Mesodermal cell (in vitro differentiated cells): ENCODE results near the gene MAG.

Source experiments
- H3K27ac ChIP-seq: 2 replicates; pipeline ENCODE4 v1.7.0; 2013; ENCODE audit warnings: mild to moderate bottlenecking, low read depth, low read length, moderate library complexity; ENCODE audit not compliant: severe bottlenecking
- H3K36me3 ChIP-seq: 2 replicates; pipeline ENCODE4 v1.7.1; 2013; ENCODE audit warnings: mild to moderate bottlenecking, low read length, moderate library complexity; ENCODE audit not compliant: control insufficient read depth, insufficient read depth
- H3K4me1 ChIP-seq: one replicate; pipeline ENCODE4 v1.7.1; 2013; ENCODE audit warnings: mild to moderate bottlenecking, low read length; ENCODE audit not compliant: insufficient read depth, control insufficient read depth, poor library complexity, severe bottlenecking
- H3K4me3 ChIP-seq: 2 replicates; pipeline ENCODE4 v1.7.0; 2013; ENCODE audit warnings: low read length, control low read depth, mild to moderate bottlenecking; ENCODE audit not compliant: insufficient read depth, poor library complexity, severe bottlenecking; ENCODE audit errors: extremely low read depth
- H3K9me3 ChIP-seq: 2 replicates; pipeline ENCODE4 v1.7.1; 2013; ENCODE audit warnings: mild to moderate bottlenecking, low read length, moderate library complexity; ENCODE audit not compliant: control insufficient read depth
- WGBS, 2 experiments: methylation state at CpG; one replicate each; pipeline ENCODE4 v1.1.5; 2013; ENCODE audit warnings: missing lambda C conversion rate in 2 of 2; ENCODE audit not compliant: insufficient coverage in 2 of 2; 5-methylcytosine and 5-hydroxymethylcytosine counted together

The MAG gene

DNA sequence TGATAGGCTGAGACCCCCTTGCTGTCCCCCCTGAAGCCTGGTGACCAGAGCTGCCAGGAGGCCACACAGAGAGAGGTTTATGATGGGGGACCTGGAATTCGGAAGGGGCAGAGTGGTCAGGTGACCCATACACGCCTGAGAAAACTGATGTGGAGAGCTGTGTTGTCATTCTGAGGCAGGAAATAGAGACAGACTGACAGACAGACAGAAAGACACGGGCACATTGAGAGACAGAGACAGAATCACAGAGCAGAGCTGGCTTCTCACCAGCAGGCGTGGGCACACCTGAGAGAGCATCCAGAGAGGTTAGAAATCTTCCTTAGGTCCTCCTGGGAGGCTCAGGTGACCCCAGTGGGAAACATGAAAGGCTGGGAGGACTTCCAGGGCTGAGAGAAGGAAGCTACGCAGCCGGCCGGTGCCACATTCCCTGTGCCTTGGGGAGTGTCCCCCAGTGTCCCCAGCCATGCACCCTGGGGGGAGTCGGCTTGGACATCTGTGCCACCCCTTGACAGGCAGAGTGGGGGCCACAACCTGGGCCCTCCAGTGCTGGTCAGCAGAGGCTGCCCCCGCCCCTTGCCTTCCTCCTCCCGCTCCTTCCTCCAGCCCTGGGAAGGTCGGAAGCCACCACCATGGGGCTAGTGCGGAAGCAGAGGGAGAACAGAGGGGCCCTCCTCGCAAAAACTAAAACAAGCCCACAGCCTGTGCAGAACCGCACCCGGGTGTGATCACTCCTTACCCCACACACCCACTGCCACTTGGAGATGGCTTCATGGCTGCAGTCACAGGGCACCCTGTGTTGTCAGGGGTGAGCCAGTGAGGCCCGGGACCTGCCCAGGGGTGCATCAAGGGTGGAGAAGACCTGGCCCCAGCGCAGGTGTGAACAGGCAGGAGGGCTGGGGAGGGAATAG lies 57.9 kb downstream of the MAG start:
- H3K27ac ChIP-seq: no peak overlapping the region
- H3K36me3 ChIP-seq: no peaks in the 10 kb centered on the region
- H3K4me1 ChIP-seq: peaks cover 12% of the 10 kb centered on the region
- H3K4me3 ChIP-seq: no peak overlapping the region
- H3K9me3 ChIP-seq: no peaks in the 10 kb centered on the region
- 86 to 91% methylated on average over 9 to 12 of the region's 17 CpGs for WGBS, 2 experiments

DNA sequence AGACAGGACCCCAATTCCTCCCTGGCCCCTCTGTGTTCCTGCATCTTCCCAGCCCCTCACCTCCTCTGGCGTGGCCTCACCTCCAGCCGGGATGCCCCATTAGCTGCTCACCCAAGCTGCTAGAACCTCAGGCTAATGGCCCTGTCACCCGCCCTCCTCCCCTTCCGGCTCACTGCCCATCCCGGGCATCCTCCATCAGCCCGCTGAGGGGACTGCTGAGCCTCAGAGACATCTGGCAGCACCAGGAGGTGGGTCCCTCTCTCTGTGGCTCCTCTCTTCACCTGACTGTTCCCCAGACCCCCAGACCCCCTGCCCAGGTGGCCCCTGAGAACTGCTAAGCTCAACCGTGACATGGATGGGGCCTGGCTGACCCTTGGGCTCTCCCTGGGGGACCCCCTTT lies 58.6 kb downstream of the MAG start:
- WGBS, 2 experiments: 100% methylated on average over 3 to 5 of the region's 7 CpGs
- Histone ChIP-seq H3K4me1 (peaks cover 12% of the 10 kb centered on the region), H3K36me3 (no peaks in the 10 kb centered on the region), H3K27ac (no peak overlapping the region), H3K4me3 (no peak overlapping the region), H3K9me3 (no peaks in the 10 kb centered on the region)

DNA sequence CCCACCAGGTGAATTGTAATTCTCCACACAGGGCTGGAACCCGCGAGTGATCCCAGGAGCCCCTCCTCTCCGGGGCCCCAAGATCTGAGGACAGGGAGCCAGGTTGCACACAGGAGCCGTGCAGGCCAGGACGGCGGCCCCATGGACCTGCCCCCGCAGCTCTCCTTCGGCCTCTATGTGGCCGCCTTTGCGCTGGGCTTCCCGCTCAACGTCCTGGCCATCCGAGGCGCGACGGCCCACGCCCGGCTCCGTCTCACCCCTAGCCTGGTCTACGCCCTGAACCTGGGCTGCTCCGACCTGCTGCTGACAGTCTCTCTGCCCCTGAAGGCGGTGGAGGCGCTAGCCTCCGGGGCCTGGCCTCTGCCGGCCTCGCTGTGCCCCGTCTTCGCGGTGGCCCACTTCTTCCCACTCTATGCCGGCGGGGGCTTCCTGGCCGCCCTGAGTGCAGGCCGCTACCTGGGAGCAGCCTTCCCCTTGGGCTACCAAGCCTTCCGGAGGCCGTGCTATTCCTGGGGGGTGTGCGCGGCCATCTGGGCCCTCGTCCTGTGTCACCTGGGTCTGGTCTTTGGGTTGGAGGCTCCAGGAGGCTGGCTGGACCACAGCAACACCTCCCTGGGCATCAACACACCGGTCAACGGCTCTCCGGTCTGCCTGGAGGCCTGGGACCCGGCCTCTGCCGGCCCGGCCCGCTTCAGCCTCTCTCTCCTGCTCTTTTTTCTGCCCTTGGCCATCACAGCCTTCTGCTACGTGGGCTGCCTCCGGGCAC lies 59.6 kb downstream of the MAG start:
- Histone ChIP-seq H3K4me3 (no peak overlapping the region), H3K9me3 (no peaks in the 10 kb centered on the region), H3K4me1 (peaks cover 12% of the 10 kb centered on the region), H3K36me3 (no peaks in the 10 kb centered on the region), H3K27ac (no peak overlapping the region)
- WGBS, 2 experiments: 96 to 97% methylated on average over 32 to 47 of the region's 47 CpGs

DNA sequence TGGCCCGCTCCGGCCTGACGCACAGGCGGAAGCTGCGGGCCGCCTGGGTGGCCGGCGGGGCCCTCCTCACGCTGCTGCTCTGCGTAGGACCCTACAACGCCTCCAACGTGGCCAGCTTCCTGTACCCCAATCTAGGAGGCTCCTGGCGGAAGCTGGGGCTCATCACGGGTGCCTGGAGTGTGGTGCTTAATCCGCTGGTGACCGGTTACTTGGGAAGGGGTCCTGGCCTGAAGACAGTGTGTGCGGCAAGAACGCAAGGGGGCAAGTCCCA lies 60.2 kb downstream of the MAG start:
- no peaks in the 10 kb centered on the region for H3K9me3 ChIP-seq
- peaks cover 7% of the 10 kb centered on the region for H3K4me1 ChIP-seq
- no peak overlapping the region for H3K27ac ChIP-seq
- 90 to 94% methylated on average over 16 to 18 of the region's 18 CpGs for WGBS, 2 experiments
- no peaks in the 10 kb centered on the region for H3K36me3 ChIP-seq
- no peak overlapping the region for H3K4me3 ChIP-seq

DNA sequence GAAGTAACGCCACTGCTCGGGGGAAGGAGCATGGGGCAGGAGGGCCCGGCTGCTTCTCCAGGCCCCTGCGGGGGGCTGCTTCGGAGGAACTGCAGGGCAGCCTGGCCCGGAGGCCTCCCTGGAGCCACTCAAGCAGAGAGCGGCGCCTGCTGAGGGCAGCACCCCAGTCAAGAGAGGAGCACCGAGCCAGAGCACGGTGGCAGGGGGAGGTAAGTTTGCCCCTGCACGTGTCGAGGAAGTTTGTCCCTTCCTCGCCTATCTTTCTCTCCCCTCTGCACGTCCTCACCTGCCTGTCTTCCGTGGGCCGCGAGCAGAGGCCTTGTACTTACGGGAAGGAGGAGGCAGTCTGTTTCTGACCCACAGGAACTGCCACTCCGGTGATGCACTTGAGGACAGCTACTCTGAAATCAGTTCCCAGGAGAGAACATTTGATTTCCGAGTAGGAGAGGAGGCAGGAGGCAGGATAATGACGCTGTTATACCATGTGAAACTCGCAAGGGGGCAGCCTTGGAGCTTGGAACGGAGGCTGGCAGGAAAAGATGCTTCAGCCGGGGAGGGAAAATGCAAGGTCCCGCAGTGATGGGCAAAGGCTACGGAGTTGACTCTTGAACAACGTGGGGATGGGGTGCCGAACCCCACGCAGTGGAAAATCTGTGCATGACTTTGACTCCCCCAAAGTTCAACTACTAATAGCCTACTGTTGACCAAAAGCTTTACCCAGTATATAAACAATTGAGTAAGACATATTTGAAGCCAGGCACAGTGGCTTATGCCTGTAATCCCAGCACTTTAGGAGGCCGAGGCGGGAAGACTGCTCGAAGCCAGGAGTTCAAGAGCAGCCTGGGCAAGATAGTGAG lies 60.7 kb downstream of the MAG start:
- WGBS, 2 experiments: 43 to 53% methylated on average over 22 to 25 of the region's 32 CpGs
- H3K4me3 ChIP-seq: no peak overlapping the region

DNA sequence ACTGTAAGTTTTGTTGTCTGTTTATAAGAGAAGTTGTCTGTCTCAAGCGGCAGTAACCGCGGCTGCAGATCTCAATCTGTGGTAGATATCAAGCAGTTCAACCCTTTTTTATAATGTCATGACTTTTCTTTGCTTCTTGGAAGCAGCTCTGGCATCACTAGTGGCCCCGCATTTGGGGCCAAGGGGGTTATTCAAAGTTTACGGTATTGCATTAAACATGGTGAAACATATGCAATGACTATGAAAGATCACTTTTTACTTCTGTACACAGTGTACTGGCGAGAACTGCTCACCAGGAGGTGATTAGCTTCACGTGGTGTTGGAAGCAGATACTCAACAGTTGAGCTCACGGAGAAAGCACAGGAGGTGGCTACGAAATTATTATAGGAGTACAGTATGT lies 61.7 kb downstream of the MAG start:
- no peak overlapping the region for H3K4me3 ChIP-seq
- 85 to 88% methylated on average over 5 to 8 of the region's 9 CpGs for WGBS, 2 experiments
- no peaks in the 10 kb centered on the region for H3K9me3 ChIP-seq
- H3K4me1 ChIP-seq: no peaks in the 10 kb centered on the region
- H3K36me3 ChIP-seq: no peaks in the 10 kb centered on the region
- H3K27ac ChIP-seq: no peak overlapping the region

More for the DNA sequence above, 60.7 kb downstream of the MAG start:
- no peak overlapping the region for H3K27ac ChIP-seq
- H3K9me3 ChIP-seq: no peaks in the 10 kb centered on the region
- H3K36me3 ChIP-seq: no peaks in the 10 kb centered on the region
- H3K4me1 ChIP-seq: peaks cover 2% of the 10 kb centered on the region

DNA sequence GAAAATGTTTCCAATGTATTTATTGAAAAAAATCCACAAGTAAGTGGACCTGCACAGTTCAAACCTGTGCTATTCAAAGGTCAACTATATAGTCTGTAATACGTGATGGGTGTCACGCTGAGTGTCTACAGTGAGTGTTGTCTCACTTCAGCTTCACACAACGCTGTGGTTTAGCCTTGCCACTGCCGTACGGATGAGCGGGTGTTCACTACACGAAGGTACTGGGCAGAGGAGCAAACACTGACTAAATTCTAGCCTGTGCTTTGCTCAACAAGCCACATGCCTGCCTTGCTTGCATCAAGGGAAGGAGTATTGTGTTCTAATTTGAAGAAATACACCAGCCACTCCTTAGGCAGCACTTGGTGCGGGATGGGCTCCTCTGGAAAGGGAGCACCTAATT lies 62.9 kb downstream of the MAG start:
- WGBS, 2 experiments: 93 to 96% methylated on average over 7 to 8 of the region's 8 CpGs
- Histone ChIP-seq H3K36me3 (no peaks in the 10 kb centered on the region), H3K4me1 (no peaks in the 10 kb centered on the region)

DNA sequence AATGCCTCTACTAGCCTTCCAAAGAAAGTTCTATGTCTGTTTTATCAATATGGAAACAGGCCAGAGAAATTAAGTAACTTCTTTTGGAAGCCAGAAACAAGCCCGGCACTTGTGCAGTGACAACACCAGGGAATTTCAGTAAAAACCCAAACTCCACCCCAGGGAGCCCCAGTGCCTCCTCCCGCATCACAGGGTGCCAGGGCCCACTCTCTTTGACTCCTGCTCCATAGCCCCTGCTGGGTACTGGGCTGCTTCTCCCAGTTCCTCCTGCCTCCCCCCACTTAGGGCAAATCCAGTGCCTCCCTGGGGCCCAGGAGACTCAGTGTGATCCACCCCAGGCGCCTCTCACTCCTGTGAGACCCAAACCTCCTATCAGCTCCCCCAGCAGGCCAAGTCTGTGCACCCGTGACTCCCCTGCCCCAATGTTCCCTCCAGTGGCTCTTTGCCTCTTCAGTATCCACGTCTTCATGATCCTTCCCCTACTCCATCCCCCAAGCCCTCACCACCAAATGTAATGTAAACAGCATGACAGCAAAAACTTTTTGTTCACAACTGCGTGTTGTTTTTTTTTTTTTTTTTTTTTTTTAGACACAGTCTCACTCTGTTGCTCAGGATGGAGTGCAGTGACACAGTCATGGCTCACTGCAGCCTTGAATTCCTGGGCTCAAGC lies 64.0 kb downstream of the MAG start:
- Histone ChIP-seq H3K36me3 (no peaks in the 10 kb centered on the region), H3K9me3 (no peaks in the 10 kb centered on the region), H3K4me1 (no peaks in the 10 kb centered on the region), H3K27ac (no peak overlapping the region), H3K4me3 (no peak overlapping the region)
- WGBS, 2 experiments: 78 to 94% methylated on average over 3 to 4 of the region's 6 CpGs

More for the DNA sequence above, 62.9 kb downstream of the MAG start:
- no peaks in the 10 kb centered on the region for H3K9me3 ChIP-seq
- no peak overlapping the region for H3K4me3 ChIP-seq
- no peak overlapping the region for H3K27ac ChIP-seq

DNA sequence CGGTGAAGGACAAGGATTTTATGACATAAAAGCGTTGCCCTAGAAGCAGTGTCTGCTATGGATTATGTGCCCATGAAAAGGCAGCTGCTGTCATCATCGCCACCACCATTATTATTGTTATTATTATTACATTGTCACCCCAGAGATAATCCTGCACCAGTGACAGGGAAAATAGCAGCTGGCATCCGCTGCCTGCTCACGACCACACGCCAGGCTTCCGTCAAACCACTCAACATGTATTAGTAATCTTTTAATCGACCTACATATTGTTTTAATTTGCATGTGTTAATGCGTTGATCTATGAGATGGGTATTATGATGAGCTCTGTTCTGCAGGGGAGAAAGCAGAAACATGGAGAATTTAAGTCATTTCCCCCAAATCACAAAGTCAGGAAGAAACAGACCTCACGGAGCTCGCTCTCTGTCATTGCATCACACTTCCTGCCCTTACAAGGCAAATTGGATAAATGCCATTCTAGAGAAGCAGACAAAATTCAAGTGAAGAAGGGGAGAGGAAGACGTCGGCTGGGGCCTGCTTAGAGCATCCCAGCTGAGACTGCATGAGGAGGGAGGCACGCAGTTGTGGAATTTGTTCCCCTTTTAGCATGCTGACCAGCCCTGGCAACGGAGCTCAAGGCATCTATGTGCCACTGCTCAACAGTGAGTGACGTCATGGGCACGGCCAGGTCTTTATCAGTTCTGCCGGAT lies 66.1 kb downstream of the MAG start, which contains the start of gene FFAR3:
TSS of gene FFAR3 (plus strand) at position 594 of the 707 bp plus-strand sequence. CDS start 431 bp downstream, outside the sequence.
- Histone ChIP-seq H3K4me1 (no peaks in the 10 kb centered on the region), H3K27ac (no peak within 1 kb of the TSS), H3K9me3 (no peaks in the 10 kb centered on the region), H3K4me3 (no peak within 1 kb of the TSS), H3K36me3 (no peaks in the 10 kb centered on the region)
- WGBS, 2 experiments: 81 to 91% methylated on average over 6 to 8 of the region's 18 CpGs
